Neuron (in vitro differentiated cells): Measurements from ENCODE around the gene TEX36.

Experiments
- H2AFZ ChIP-seq: one replicate; pipeline ENCODE4 v1.6.1; 2013; ENCODE audit warnings: low read depth, mild to moderate bottlenecking, inconsistent platforms, low read length, moderate library complexity
- H3K27me3 ChIP-seq: one replicate; pipeline ENCODE4 v1.6.1; 2013; ENCODE audit warnings: low read length; ENCODE audit not compliant: insufficient read depth
- H3K36me3 ChIP-seq: one replicate; pipeline ENCODE4 v1.6.1; 2013; ENCODE audit warnings: low read length; ENCODE audit not compliant: insufficient read depth
- H3K4me1 ChIP-seq: one replicate; pipeline ENCODE4 v1.6.1; 2013; ENCODE audit warnings: low read length; ENCODE audit not compliant: insufficient read depth
- H3K4me3 ChIP-seq: 2 replicates; pipeline ENCODE4 v1.5.1; 2013; ENCODE audit warnings: mild to moderate bottlenecking, low read length, moderate library complexity
- H3K9me3 ChIP-seq: one replicate; pipeline ENCODE4 v1.6.1; 2013; ENCODE audit warnings: low read length

The TEX36 gene

GRCh38 chr10:125611756-125612155 is 71.2 kb downstream of the TEX36 start:
- Histone ChIP-seq H2AFZ (no peak overlapping the region), H3K27me3 (no peaks in the 10 kb centered on the region), H3K9me3 (no peaks in the 10 kb centered on the region), H3K36me3 (no peaks in the 10 kb centered on the region), H3K4me1 (peaks cover 4% of the 10 kb centered on the region), H3K4me3 (no peak overlapping the region)

GRCh38 chr10:125611216-125611615 is 71.7 kb downstream of the TEX36 start:
- H3K4me1 ChIP-seq: peaks cover 5% of the 10 kb centered on the region
- H3K36me3 ChIP-seq: no peaks in the 10 kb centered on the region
- no peak overlapping the region for H3K4me3 ChIP-seq
- no peaks in the 10 kb centered on the region for H3K27me3 ChIP-seq
- no peaks in the 10 kb centered on the region for H3K9me3 ChIP-seq
- no peak overlapping the region for H2AFZ ChIP-seq

GRCh38 chr10:125609859-125610258 is 73.1 kb downstream of the TEX36 start:
- H3K4me3 ChIP-seq: no peak overlapping the region
- H3K9me3 ChIP-seq: no peaks in the 10 kb centered on the region
- H3K4me1 ChIP-seq: peaks cover 5% of the 10 kb centered on the region
- H3K27me3 ChIP-seq: no peaks in the 10 kb centered on the region
- H3K36me3 ChIP-seq: no peaks in the 10 kb centered on the region
- no peak overlapping the region for H2AFZ ChIP-seq

GRCh38 chr10:125608474-125608873 is 74.5 kb downstream of the TEX36 start:
- Histone ChIP-seq H3K4me3 (no peak overlapping the region), H3K4me1 (peaks cover 5% of the 10 kb centered on the region), H3K27me3 (no peaks in the 10 kb centered on the region), H3K9me3 (no peaks in the 10 kb centered on the region), H3K36me3 (no peaks in the 10 kb centered on the region), H2AFZ (no peak overlapping the region)

- no peaks in the 10 kb centered on the region for H3K36me3 ChIP-seq
- H3K27me3 ChIP-seq: peaks cover 3% of the 10 kb centered on the region
- no peak overlapping the region for H3K4me3 ChIP-seq
- no peaks in the 10 kb centered on the region for H3K9me3 ChIP-seq
- H3K4me1 ChIP-seq: peaks cover 5% of the 10 kb centered on the region
- H2AFZ ChIP-seq: no peak overlapping the region
These were observed 75.2 kb downstream of the TEX36 start for GRCh38 chr10:125607689-125608290.

GRCh38 chr10:125606414-125607010 is 76.5 kb downstream of the TEX36 start:
- Histone ChIP-seq H2AFZ (no peak overlapping the region), H3K36me3 (no peaks in the 10 kb centered on the region), H3K4me1 (peaks cover 5% of the 10 kb centered on the region), H3K9me3 (no peaks in the 10 kb centered on the region), H3K4me3 (no peak overlapping the region), H3K27me3 (peaks cover 3% of the 10 kb centered on the region)
